Fibroblast of skin of scalp (primary cell): ENCODE results near the gene SLC31A2. TPM values are rescaled to one million over a fixed set of nuclear protein-coding genes. Genes with fewer than 3 reads are reported as not detected.
"Not testable (repeated sequence)": the region's sequence is repeated elsewhere in the genome, so short reads cannot be mapped to it uniquely, and the experiment has no call there.

Experiments used
- DNase-seq: peaks from one replicate; pipeline ENCODE4 v3.0.0-alpha.2; 2013
- polyA plus RNA-seq, 2 experiments: library from polyadenylated mRNA; unstranded; fragments of 120-200 nt; gene quantifications; one replicate each; pipeline ENCODE4 v1.2.1, GENCODE V29; 2013; ENCODE audit not compliant: insufficient read length in 2 of 2

Gene SLC31A2
- 3.1 TPM for polyA plus RNA-seq (2013, experiment 1 of 2; ENCODE audit: insufficient read length)
- 3.3 TPM for polyA plus RNA-seq (2013, experiment 2 of 2; ENCODE audit: insufficient read length)

GRCh38 chr9:113150670-113151611 lies at the start of gene SLC31A2:
Gene SLC31A2, plus strand, starts transcription at chr9:113151007. Its CDS starts 68 bp downstream, at chr9:113151075.
- DNase-seq = peak; percentile 82

- DNase-seq = not testable (repeated sequence)
These were observed 45.5 kb upstream of the SLC31A2 start for GRCh38 chr9:113105345-113105744.

- DNase-seq = not testable (repeated sequence)
These were observed 39.5 kb upstream of the SLC31A2 start for GRCh38 chr9:113111065-113111951.

- not testable (repeated sequence) for DNase-seq
These were observed 37.9 kb upstream of the SLC31A2 start for GRCh38 chr9:113112706-113113510.

- DNase-seq = not testable (repeated sequence)
These were observed 32.0 kb upstream of the SLC31A2 start for GRCh38 chr9:113118829-113119228.

- no peak for DNase-seq
These were observed 25.3 kb upstream of the SLC31A2 start for GRCh38 chr9:113125386-113126035.

GRCh38 chr9:113129466-113129865 lies 21.3 kb upstream of the SLC31A2 start:
- no peak for DNase-seq

- no peak for DNase-seq
These were observed 20.9 kb upstream of the SLC31A2 start for GRCh38 chr9:113129884-113130283.

- peak; percentile 15 for DNase-seq
These were observed 19.1 kb upstream of the SLC31A2 start for GRCh38 chr9:113131689-113132151.

- DNase-seq = no peak
These were observed 13.3 kb upstream of the SLC31A2 start for GRCh38 chr9:113137196-113138168.

- no peak for DNase-seq
These were observed 12.0 kb upstream of the SLC31A2 start for GRCh38 chr9:113138760-113139159.

GRCh38 chr9:113139225-113139829 lies 11.5 kb upstream of the SLC31A2 start:
- DNase-seq = no peak

- DNase-seq = no peak
These were observed 10.9 kb upstream of the SLC31A2 start for GRCh38 chr9:113139953-113140352.

- DNase-seq = not testable (repeated sequence)
These were observed 9.9 kb upstream of the SLC31A2 start for GRCh38 chr9:113140896-113141295.

- DNase-seq = no peak
These were observed 7.2 kb upstream of the SLC31A2 start for GRCh38 chr9:113143432-113144227.

- no peak for DNase-seq
These were observed 2.5 kb upstream of the SLC31A2 start for GRCh38 chr9:113148372-113148705.

GRCh38 chr9:113148781-113149510 lies 1.9 kb upstream of the SLC31A2 start:
- no peak for DNase-seq

- not testable (repeated sequence) for DNase-seq
These were observed 1.2 kb upstream of the SLC31A2 start for GRCh38 chr9:113149561-113149960.
